Liver (tissue), 3 donors: ENCODE measurements around the gene RUFY4.

Experiments
- ATF3 ChIP-seq: IDR thresholded peaks from 2 replicates; pipeline ENCODE4 v1.6.1; 2016; ENCODE audit warnings: antibody characterized with exemption
- CTCF ChIP-seq: fragments of 150-350 bp; IDR thresholded peaks from 2 replicates; pipeline ENCODE4 v1.5.1; 2017; ENCODE audit warnings: improper control_type of control experiment, low read depth, low read length; ENCODE audit not compliant: missing input control
- EGR1 ChIP-seq, 2 donors: IDR thresholded peaks; 2 replicates each; pipeline ENCODE4 v1.6.1; 2016 to 2018; ENCODE audit warnings: antibody characterized with exemption in 2 of 2, low read depth in 2 of 2
- FOXA1 ChIP-seq: IDR thresholded peaks from 2 replicates; pipeline ENCODE4 v1.6.1; 2016; ENCODE audit warnings: antibody characterized with exemption
- GABPA ChIP-seq, 2 donors: IDR thresholded peaks in 1 of 2; conservative IDR thresholded peaks in 1 of 2; 2 replicates each; pipeline ENCODE4 v1.6.1; 2016; ENCODE audit warnings: antibody characterized with exemption in 2 of 2, mild to moderate bottlenecking in 1 of 2, moderate library complexity in 1 of 2
- JUND ChIP-seq, 2 donors: IDR thresholded peaks; 2 replicates each; pipeline ENCODE4 v1.6.1; 2016; ENCODE audit warnings: antibody characterized with exemption in 2 of 2
- RAD21 ChIP-seq, 2 donors: IDR thresholded peaks; 2 replicates each; pipeline ENCODE4 v1.6.1; 2016; ENCODE audit warnings: antibody characterized with exemption in 2 of 2, mild to moderate bottlenecking in 2 of 2
- REST ChIP-seq: IDR thresholded peaks from 2 replicates; pipeline ENCODE4 v1.6.1; 2016; ENCODE audit warnings: antibody characterized with exemption, mild to moderate bottlenecking
- SP1 ChIP-seq: IDR thresholded peaks from 2 replicates; pipeline ENCODE4 v1.6.1; 2018; ENCODE audit warnings: antibody characterized with exemption, mild to moderate bottlenecking
- YY1 ChIP-seq: IDR thresholded peaks from 2 replicates; pipeline ENCODE4 v1.6.1; 2016; ENCODE audit warnings: antibody characterized with exemption, mild to moderate bottlenecking
- donor health status: healthy.
- donor health status: healthy.

GRCh38 chr2:218046238-218046637 is 22.8 kb upstream of the RUFY4 start:
- TF ChIP-seq CTCF (no peak), FOXA1 (no peak), RAD21 (IDR thresholded peaks at IDR 0.05) (no peak), YY1 (no peak), REST (no peak), EGR1 (IDR thresholded peaks at IDR 0.05; ENCODE audit: low read depth in 2 of 2) (no peak), ATF3 (no peak), SP1 (no peak), JUND (IDR thresholded peaks at IDR 0.05) (no peak), GABPA (IDR thresholded peaks at IDR 0.05 in 1 of 2, conservative IDR thresholded peaks at IDR 0.05 in 1 of 2) (no peak)
